ENCODE data around the gene ATXN1.
"Not testable (repeated sequence)": the region's sequence is repeated elsewhere in the genome, so short reads cannot be mapped to it uniquely, and the experiment has no call there.

ATXN1 gene

GRCh38 chr6:16718356-16718755, 42.9 kb downstream of the ATXN1 start:
- DNase-seq, result no peak

DNA sequence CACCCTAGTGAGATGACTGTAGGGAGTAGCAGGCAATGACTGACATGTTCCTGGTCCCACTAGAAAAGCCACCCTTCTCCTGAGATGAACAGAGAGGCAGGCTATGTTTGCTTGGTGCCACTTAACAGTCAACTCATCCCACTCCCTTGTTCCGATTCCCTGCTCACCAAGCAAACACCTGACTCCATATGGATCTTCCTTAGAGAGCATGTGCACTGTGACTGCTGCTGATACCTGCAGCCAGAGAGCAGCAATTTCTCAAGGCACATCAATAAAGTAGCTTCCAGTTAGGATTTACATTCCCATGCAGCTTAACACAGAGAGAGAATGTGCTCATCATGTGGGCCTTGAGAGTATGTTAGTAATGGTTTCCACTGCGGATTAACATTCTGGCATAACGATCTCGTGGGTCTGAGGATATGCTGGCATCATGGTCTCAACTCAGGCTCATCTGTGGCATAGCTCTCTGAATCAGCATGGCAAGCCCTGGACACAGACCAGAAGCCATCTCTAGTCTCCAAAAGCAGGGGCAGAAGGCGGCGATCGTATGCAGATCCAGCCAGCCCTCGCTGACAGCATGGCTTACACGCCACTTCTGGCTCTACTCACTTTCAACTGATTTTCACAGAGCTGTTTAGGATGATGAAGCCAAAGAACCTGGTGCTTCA, 43.9 kb downstream of the ATXN1 start:
- no peak for DNase-seq

DNA sequence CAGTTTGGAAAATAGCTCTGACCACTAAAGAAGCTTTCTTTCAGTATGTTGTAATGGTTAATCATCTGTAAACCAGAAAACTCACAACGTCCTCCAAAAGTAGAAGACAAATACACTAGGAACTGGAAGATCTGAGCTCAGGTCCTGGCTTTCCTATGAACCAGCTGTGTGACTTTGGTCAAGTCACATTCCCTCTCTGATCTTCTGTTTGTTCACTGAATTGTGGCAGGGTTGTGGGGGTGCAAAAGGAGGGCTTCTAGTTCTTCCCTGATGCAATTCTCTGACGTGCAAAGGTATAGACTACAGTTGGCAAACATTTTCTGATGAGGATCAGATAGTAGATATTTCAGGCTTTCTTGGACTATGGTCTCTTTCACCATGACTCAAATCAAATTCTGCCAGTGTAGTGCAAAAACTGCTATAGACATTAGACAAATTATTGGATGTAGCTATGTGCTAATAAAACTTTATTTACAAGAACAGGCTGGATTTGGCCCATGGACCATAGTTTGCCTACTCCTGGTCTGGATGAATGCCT, 44.9 kb downstream of the ATXN1 start:
- DNase-seq, result no peak

DNA sequence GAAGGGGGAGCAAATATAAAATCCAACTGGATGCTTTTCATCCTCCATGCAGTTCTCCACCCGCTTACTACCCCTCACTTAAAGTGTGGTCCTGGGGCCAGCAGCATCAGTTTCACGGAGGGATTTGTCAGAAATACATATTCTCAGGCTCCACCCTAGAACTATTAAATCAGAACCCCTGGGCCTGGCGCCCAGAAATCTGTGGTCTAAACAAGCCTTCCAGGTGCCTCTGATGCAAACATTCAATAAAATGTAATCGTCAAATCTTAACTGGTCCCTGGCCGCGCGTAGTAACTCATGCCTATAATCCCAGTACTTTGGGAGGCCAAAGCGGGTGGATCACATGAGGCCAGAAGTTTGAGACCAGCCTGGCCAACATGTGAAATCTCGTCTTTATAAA, 47.7 kb downstream of the ATXN1 start:
- no peak for DNase-seq

- DNase-seq, result peak; percentile 32
Measured at GRCh38 chr6:16712931-16713484, 48.3 kb downstream of the ATXN1 start.

GRCh38 chr6:16712255-16712930, 48.9 kb downstream of the ATXN1 start:
- no peak for DNase-seq

- no peak for DNase-seq
Measured at GRCh38 chr6:16711546-16712254, 49.6 kb downstream of the ATXN1 start.

DNA sequence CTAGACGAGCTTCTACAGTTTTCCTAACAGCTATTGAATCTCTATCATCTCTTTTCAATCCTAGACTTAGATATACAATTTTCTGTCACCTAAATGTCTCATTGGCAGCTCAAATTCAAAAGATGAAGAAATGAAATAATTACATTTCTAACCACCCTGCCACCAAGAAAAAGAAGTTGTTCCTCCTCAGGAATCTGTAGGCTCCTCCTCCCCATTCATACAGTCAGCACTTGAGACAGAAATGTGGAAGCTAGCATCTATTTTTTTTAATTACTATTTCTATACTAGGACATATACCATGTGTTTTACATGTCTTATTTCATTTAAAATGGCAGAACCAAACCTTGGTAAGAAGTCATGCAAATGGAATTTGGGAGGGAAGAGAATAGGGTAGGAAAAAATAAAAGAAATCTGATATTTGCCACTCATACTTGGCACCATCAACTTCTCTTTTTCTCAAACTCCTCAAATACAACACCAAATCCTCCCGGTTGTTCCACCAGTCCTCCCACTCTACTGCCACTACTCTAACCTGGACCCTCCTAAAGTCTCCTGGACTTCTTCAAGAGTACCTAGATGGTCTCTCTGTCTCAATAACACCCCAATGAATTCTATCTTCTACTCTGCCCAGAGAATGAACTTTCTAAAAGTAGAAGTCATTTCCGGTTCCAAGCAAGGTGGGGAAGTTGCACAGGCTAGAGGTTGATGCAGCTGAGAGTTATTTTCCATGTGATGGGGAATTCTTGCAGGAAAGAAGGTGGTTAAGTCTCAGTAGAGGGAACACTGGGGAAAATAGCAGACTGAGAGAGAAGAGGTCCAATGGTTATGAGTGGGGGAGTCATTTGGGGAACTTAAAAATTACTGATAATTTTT, 54.1 kb downstream of the ATXN1 start:
- DNase-seq, result no peak

- not testable (repeated sequence) for DNase-seq
Measured at GRCh38 chr6:16706491-16706890, 54.8 kb downstream of the ATXN1 start.

DNA sequence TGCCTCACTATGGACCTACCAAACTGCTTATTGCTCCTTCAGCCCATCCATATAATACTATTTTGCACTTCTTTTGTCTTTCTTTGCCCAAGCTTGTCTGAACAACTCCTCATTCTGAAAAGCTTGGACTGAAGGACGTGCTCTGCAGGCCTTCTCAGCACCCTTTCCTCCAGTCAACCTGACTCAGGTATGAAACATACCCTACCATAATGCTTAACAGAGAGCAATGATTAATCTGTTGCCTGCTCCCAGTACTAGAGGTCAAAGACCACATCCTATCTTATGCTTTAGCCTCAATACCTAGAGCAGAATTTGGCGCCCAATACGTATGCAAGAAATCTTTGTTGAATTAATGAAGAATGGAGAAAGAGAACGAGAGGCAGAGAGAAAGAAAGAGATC, 55.2 kb downstream of the ATXN1 start:
- DNase-seq, result no peak

GRCh38 chr6:16705081-16705993, 55.9 kb downstream of the ATXN1 start:
- no peak for DNase-seq

DNA sequence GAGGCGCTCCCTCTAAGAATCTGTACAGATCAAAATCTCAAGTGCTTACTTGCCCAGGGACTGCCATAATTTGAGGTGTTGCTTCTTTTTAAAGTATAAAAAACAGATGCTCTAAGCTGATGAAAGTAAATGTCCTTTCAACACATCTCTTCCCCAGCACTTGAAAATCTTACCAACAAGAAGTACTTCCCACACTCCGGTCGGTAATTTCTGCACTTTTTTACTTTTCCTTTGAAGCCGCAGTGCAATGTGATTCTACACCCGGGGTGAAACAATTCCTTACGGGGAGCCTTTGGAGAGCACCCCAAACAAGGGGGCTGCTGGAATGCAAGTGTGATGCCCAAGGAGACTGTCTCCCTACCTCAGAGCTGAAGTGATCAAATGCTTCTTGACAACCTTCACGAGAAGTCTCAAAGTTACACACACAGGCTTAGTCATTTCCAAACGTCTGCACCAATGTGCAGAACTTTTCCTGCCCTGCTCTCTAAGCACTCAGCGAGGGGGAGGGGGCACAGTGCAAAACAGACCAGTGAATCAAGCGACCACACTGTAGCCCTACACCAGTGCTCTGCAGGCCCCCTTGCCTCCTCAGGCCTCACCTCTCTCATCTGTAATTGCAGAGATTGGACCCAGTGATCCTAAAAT, 56.7 kb downstream of the ATXN1 start:
- no peak for DNase-seq

DNA sequence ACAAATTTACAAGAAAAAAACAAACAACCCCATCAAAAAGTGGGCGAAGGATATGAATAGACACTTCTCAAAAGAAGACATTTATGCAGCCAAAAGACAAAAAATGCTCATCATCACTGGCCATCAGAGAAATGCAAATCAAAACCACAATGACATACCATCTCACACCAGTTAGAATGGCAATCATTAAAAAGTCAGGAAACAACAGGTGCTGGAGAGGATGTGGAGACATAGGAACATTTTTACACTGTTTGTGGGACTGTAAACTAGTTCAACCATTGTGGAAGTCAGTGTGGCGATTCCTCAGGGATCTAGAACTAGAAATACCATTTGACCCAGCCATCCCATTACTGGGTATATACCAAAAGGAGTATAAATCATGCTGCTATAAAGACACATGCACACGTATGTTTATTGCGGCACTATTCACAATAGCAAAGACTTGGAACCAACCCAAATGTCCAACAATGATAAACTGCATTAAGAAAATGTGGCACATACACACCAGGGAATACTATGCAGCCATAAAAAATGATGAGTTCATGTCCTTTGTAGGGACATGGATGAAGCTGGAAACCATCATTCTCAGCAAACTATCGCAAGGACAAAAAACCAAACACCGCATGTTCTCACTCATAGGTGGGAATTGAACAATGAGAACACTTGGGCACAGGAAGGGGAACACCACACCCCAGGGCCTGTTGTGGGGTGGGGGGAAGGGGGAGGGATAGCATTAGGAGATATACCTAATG, 58.5 kb downstream of the ATXN1 start:
- not testable (repeated sequence) for DNase-seq

DNA sequence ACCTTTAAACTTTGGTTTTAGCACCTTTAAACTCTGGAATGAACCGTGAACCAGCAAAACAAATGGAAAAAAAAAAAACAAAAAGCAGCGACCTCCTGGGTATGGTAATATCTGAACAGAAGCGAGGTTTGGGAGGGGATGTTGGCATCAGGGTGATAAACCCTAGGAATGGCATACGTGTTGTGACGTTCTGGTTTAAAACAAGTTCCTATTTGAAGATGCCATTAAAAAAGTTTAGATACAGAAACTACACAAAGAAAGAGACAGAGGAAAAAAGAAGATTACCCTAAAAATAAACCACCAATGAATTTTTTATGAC, 60.4 kb downstream of the ATXN1 start:
- no peak for DNase-seq

DNA sequence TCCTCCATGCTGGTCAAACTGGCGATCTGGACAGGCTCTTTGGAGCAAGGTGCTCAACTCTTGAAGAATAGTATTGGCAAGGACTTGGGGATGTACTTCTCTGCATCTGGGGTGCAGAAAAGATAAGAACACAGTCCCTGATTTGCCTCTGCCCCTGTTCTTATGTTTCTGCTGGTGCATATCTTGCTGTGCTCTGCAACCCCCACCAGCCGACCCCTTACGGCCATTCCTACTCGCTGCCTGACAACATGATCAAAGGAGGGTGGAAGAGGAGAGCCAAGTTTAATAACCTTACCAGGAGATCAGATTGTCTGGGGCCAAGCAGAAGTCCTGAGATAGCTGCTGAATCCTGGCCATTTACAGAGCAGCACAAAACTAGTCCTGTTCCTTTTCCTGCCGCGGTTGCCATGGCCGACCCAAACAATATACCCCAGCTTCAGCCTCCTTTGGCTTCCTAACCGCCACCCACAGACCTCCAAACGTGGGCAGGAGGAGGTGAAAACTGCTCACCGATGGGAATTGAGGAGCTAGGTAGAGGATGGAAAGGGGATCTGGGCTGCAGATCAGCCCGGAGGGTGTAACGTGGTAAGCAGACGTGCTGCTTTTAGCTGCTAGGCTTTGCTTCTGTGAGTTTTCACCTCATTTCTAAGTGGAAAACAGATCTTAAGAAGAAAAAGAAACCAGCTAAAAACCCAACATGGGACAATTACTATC, 60.9 kb downstream of the ATXN1 start:
- DNase-seq, result no peak

DNA sequence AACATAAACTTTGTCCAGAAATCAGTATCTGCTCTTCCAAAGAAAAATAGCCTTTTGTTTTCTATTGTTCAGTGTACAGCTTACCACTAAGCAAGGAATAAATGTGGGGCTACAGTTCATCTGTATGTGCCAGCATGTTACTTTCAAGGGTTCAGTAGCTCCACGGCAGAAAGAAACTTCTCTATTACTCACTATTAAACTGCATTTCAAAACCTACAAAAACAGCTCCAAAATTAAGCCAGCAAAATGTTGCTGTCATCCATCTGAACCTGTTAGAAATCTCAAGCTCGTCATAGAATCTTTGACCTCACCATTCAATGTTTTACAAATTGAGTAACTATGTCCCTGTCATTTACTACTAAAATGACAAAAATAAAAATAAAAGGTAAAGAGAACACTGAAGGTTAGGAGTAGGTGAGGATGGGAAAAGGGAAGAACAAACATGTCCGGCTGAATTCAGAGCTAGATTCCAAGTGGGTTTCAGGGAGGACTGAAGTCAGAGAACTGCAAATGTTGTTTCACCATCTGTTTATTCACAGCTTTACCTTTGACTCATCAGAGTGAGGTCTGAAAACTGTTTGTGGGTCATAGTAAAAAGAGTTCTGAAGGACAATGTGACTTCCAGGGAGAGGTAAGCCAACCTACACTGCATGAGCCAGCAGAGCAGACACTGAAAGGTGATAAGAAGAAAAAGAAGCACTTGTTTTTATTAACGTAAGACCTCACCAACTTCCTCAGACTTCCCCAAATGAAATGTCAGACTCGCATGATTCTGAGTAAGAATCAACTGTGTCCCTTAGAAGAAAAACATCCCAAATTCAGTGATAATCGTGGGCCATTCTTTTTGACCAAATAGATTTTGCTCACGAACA, 62.0 kb downstream of the ATXN1 start:
- DNase-seq, result no peak

GRCh38 chr6:16698162-16698533, 63.1 kb downstream of the ATXN1 start:
- no peak for DNase-seq

GRCh38 chr6:16697437-16698161, 63.7 kb downstream of the ATXN1 start:
- DNase-seq, result no peak

Measured in GOT3 (cell line).